GM18507 (cell line): ENCODE results near the gene ATF6B.
"Not testable (repeated sequence)": the region's sequence is repeated elsewhere in the genome, so short reads cannot be mapped to it uniquely, and the experiment has no call there.

Source experiments
- DNase-seq: peaks from one replicate; pipeline ENCODE4 v3.0.0; 2011; ENCODE audit warnings: low read depth; ENCODE audit not compliant: insufficient read length; ENCODE audit errors: extremely low spot score
- FAIRE-seq: peaks from 2 replicates; lab custom pipeline; 2011; peaks lifted over from hg19 to GRCh38; lab: Jason Lieb, UNC

The ATF6B gene

DNA sequence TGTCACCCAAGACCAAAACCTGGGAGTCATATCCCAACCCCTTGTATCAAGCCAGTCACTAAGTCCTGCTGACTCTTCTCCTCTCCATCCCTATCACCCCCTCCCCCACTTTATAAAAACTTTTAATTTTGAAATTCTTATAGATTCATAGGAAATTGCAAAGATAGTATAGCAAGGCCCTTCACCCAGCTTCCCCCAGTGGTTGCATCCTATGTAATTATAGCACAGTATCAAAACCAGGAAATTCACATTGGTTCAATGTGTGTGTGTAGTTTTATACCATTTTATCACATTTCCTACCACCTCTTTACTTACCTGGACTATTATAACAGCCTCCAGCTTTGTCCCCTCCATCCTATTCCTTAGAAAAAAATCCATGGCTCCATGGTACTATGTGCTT lies 30.0 kb upstream of the ATF6B start:
- no peak for FAIRE-seq
- no peak for DNase-seq

DNA sequence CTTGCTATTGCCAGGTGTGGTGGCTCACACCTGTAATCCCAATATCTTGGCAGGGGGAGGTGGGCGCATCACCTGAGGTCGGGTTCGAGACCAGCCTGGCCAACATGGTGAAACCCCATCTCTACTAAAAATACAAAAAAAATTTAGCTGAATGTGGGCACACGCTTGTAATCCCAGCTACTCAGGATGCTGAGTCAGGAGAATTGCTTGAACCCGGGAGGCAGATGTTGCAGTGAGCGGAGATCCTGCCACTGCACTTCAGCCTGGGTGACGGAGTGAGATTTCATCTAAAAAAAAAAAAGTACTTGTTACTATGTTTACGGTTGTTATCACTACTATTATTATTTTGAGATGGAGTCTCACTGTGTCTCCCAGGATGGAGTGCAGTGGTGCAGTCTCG lies 28.8 kb upstream of the ATF6B start:
- FAIRE-seq: no peak
- no peak for DNase-seq

DNA sequence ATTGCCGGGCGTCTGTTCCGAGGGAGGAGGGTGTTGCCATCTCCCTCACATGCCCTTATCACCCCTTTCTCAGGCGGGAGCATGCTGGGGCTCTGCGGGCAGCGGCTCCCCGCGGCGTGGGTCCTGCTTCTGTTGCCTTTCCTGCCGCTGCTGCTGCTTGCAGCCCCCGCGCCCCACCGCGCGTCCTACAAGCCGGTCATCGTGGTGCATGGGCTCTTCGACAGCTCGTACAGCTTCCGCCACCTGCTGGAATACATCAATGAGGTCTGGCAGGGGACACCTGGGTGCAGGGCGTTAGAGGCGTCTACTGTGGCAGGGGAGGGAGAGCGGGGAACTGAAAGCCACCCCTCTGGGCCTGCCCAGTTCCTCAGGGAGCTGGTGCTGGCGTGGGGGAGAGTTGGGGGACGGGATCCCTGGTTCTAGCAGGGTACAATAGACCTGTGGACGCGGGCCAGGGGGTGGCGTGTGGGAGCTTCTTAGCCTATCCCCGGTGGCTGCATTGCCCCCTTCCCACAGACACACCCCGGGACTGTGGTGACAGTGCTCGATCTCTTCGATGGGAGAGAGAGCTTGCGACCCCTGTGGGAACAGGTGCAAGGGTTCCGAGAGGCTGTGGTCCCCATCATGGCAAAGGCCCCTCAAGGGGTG lies 26.6 kb upstream of the ATF6B start:
- peak; percentile 77 for FAIRE-seq
- DNase-seq: peak; percentile 58

DNA sequence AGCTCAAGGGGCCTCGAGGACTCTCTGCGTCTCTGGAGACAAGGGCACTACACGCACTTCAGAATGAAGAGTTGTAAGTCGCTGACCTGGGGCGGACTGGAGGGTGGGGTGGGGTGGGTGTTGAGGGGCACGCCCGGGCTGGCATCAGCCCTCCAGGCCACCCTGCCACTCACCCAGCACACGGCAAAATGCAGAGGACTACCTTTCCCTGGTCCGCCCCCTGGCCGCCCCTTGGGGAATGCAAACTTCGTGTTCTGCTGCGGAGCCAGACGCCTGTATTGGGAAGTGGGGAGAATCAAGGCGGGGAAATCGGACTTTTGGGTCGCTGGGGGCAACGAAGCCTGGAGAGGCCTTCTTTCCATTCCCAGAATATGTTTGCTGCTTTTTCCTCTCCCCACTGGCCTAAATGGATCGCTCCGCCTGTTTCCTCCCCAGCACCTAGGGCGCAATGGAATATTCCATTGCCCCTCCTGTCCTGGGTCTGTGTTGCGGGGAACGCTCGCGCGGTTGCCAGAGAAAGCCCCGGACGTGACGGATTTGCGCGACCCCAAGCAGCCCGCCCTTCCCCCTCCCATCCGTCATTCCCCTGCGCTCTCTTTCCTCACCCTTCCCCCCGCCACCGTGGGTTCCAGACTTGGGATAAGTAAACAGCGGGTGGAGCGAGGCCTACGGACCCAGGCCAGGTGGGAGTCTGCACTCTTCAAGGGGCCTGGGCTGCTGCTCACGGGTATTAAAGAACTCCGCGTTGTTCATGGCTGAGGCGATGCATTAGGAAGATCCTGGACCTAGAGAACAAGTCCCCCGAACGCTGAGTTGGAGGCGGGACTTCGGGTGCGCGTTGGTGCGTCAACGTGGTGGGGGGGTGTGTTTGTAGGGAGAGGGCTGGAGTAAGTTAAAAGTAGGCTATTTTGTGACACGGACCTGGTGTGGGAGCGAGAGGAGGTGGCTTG lies 25.8 kb upstream of the ATF6B start, which contains the start of gene PPT2:
TSS of gene PPT2 (plus strand) at position 578 of the 950 bp plus-strand sequence. CDS start 454 bp downstream, outside the sequence.
- FAIRE-seq (no peak), DNase-seq (no peak)

DNA sequence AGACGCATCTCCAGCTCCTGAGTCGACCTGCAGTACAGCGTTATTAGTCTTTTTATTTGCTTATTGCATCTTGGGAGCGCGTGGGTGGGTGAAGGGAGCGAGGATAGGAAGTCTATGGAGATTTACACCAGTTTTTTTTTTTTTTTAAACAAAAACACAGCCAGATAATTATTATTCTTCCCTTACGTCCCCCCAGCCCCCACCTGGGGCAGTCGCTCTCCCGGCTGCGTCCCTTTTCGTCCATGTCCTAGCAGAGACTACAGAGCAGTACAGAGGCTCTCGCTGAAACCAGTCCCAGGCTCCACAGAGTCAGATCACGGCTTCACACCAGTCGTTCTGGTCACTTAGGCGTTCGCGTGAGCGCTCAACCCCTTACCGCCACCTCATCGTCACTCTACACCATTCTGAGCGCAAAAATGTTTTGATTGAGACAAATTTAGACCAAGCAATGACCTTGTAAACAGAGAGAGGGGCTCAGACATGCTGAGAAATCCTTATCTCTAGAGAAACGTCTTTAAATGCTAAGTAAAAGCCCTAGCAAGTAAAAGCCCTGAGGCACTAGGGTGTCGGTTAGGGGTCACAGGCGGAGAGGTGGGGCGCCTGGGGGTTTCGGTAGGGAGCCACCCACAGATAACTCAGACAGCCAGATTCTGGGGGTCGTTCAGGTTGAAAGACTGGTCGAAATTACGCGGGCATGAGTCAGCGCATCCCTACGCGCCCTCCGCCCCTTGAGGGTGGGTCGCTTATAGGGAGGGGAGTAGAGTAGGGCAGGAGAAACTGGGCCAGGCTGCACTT lies 24.9 kb upstream of the ATF6B start:
- DNase-seq (no peak), FAIRE-seq (no peak)

DNA sequence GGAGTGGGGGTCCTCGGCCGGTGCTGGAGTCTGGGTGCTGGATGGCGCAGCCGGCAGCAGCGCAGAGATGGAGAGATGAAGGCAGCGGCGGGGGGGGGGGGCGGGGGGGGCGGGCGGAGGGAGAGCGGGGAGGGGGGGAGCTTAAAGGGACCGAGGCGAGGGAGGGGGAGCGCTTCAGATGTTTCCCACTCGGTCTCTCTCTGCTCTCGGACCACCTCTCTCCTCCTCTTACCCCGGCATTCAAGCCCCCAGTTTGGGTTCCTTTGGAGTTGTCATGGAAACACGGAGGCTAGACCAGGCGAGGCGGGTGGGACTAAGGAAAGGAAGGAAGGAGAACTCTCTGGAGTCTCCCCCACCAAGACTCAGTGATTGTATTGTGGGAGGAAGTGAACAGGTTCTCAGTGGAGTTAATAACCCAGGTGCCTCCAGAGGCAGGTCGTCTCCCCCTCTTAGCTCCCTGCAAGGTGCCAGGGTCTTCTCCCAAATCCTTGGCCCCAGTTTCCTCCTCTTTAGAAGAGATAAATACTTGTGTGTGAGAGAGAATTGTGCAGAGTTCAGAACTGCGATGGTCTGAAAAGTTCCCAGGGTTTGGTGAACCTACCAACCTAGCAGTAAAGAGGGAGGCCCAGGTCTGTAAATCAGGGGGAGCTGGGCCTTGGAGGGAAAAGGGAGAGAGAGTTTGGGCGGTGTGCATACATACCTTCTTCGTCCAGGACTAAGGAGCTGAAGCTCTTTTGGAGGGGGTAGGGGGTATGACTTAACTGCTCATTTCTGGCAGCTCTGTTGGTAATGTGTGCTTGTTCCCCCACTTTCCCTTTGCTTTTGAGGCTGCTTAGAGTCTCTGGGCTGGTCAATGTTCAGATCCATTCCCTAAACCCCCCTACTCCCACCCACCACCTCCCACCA lies 24.1 kb upstream of the ATF6B start, which contains the start of gene PRRT1:
TSS of gene PRRT1 (minus strand) at position 77 of the 906 bp plus-strand sequence. CDS start 112 bp downstream, outside the sequence.
- DNase-seq: no peak
- no peak for FAIRE-seq

DNA sequence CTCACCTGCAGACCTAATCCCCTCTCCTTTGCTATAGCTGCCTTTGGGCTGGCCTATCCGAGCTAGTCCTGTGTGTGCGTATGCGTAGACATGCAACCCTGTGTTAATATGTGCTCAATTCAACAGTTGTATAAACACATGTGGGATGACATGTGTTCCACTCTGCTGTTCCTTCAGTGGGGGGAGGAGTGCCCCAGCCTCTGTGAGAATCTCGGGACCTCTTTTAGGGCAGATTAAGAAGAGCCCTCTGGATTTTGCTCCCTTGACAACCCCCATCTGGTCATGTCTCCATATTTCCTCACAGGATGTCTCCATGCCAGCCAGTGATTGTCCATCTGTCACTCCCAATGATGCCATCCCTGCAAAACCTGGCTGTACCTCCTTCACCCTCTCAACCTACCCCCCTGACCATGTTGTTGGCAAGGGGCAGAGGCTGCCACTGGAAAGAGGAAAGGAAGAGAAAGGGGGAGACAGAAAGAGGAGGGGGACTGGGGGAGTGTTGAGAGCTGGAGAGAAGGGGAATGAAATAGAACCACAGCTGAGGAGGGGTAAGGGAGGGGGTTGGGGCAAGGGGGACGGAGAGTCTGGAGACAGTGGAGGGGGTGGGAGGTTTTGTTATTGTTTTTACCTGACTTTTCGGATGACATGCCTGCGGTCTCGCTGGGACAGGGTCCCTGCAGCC lies 23.3 kb upstream of the ATF6B start:
- FAIRE-seq (no peak), DNase-seq (no peak)

DNA sequence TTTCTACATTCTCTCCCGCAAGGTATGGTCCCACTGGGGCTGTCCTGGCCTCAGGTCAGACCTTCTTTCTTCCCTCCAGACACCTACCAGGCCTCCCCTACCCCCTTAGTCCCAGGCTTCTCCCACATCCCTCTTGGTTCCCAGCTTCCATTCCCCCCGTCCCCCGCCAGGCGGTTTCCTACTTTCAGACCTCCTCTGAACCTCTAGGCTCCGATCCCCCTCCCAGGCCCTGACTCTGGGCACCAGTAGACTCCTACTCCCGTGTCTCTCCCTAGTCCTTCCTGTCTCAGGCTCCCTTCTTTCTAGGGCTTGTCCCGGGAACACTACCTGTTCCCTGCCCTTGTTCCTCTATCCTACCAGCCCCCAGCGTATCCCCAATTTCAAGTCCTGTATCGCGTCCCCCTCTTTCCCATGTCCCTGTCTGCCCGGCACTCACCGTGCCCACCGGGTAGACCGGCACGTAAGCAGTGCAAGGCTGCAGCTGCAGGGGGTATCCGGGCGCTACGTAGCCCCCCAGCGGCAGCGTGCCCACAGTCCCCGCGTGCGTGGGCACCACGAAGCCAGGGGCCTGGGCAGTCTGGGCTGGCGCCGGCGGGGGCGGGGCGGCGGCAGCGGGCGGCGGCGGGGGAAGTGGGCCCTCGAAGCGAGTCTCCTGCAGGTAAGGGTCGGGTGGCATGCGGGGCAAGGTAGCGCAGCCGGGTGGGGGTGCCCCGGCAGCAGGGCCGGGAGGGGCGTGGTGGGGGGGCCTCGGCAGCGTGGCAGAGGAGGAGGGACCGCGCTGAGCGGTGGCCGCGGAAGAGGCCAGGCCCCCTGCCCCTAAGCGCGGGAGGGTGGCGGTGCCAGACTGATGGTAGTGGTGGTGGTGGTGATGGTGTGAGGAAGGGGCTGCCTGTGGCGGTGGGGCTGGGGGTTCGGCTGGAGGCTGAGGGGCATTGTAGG lies 22.2 kb upstream of the ATF6B start:
- DNase-seq (no peak), FAIRE-seq (no peak)

DNA sequence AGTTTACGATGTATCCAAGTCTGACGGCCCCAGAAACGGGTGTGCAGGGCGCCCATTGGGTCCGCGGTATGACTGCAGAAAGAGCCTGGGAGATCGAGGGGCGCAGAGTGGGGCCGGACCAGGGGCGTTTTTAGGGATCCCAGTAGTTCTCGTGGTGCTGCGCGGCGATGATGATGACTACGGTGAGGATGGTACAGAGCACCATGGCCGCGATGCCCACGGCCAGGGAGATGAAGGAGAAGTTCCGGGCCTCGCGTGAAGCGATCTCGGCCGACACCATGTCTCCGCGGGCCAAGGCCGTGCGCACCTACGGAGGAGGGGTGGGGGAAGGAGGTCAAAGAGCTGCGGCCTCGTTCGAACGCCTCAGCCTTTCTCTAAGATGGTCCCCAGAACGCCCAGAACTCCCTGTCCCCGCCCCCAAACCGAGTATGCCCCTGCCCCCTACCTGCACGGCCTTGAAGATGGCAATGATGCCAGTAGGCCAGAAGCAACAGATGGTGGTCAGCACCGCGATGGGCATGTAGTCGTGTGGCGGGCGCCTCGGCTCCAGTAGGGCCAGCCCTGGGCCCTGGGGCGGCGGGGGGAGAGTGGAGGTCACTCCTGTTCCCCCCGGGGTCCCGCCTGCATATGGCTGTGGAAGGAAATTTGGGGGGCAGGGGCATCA lies 21.2 kb upstream of the ATF6B start:
- FAIRE-seq: no peak
- DNase-seq: no peak

DNA sequence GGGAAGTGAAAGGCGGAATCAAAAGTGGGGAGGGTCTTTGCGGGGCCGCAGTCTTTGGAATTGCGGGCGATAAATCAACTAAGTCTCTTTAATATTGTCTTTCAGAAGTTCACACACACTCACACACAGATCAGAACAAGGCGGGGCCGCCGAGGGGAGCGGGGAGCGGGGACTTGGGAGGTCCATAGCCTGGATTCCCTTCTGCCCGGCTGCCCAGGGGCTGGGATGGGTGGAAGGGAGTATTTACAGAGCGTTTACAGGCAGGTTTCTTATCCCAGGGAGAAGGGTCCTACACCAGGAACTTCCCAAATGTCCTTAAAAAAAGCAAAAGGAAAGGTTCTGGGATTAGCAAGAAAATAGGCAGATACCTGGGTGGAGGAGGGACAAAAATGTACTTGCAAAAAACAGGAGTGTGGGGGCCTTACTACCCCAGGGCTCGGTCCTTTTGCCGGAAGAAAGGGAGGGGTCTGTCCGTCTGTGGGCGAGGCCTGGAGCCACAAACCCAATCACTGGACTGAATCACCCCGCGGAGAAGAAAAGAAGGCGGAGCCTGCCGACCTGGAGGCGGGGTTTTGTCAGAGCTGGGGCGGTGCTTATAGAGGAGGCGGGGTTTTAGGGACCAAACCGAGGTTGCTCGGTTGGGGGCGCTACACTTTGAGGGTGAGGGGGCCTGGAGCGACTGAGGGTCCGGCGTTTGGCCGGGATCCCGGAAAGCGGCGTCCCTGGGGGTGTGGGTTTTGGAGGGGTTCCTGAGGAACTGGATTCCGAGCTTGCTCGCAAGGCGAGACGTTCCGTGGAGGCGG lies 20.4 kb upstream of the ATF6B start:
- FAIRE-seq (no peak), DNase-seq (no peak)

DNA sequence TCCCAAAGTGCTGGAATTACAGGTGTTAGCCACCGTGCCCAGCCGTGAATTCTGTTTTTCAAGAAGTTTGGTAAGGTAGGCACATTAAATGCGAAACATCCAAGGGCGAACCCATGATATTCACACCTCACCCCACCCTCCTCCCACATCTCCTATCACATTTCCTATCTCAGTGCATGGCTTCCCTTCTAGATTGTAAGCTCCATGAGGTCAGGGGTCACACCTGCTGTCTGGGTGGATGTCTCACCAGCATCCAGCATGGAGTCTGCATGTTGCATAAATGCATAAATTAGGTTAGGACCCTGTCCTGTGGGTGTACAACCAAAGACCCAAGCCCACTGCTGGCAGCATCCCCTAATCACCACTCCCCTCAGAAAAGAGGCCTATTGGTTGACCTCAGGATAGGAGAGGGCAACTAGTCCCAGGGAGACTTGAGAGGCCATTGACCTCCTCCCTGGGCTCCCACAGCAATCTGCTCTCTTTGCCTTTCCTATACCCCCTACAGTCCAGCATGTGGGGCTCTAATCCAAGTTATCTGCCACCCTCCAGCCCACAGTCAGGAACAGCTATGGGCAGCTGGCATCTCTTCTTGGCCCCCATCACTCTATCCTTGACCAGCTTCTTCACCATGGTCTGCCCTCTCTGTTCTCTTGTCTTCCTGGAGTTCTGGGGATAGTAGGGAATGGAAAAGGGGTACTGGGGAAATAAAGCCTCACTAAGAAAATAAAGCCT lies 19.5 kb upstream of the ATF6B start:
- FAIRE-seq (no peak), DNase-seq (no peak)

DNA sequence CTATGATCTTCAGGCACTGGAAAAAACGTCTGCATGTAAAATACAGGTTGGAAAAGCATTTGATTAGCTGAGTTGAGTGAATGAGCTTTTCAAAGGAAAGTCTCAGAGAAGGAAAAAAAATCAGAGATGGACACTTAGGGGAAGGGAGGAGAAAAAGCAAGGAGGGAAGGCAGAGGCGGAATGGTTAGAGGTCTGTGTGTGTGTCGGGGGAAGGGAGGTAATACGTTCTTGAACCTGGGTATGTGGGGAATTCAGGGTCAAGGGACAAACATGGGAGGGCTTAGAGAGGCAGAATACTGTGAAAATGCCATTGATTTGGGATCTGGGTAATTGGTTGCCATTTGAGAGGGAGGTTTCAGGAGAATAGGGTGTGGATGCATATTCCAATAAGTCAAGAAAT lies 18.6 kb upstream of the ATF6B start:
- DNase-seq (no peak), FAIRE-seq (no peak)

DNA sequence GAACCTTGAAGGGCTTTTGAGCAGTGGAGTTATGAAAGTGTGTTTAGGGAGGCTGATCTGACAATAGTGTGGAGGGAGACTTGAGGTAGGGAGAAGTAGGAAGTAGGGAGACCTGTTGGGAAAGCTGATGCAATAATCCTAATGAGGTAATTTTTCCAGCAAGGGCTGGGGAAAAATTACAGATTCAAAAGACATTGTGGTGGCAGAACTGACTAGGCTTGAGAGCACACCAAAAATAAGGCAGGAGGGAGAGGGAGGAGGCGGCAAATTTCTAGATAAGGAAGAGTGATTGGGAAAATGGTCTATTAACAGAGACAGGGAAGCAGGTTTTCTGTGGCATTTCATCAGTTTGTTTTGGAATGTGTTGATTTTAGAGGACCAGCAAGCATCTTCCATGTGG lies 18.2 kb upstream of the ATF6B start:
- FAIRE-seq (no peak), DNase-seq (no peak)

DNA sequence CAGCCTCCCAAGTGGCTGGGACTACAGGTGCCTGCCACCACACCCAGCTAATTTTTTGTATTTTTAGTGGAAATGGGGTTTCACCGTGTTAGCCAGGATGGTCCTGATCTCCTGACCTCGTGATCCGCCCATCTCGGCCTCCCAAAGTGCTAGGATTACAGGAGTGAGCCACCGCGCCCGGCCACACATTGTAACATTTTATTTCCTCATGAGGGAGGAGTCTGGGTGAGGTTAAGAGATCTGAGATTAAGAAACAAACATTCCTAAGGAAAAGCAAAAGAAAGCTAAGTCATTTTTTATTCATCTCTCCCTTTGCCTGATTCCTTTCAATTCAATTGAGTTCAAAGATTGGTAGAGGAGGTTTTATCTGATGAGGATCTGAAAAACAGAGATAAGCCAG lies 16.2 kb upstream of the ATF6B start:
- FAIRE-seq, DNase-seq: not testable (repeated sequence)

DNA sequence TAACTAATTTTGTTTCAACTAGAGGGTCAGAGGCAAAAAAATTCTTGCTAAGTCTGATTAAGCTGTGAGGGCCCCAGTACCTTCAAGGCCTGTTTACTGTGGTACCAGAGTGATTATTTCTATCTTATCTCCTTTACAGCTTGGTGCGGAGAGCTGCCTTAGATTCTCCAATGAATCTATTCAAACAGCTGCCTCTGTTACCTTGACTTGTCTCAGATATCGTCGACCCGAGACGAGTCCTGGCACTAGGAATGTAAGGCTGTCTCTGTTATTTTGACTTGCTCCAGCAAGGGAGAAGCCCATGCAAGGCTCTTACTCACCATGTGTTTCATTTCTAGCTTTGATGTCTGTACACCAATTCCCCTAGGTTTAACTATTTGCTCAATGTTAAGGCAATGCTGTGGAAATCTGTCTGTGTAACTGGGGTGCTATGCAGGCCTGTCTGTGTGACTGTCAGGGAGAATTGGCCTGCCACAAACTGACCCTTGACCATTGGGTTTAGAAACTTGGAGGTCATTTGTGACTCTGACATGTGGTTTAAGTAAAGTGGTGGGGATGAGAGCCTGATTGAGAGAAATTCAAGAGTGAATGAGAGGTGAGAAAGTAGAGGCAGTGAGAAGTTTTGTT lies 12.5 kb upstream of the ATF6B start:
- DNase-seq (no peak), FAIRE-seq (no peak)
